Endothelial cell of hepatic sinusoid (primary cell): ENCODE measurements around the gene NYAP2.

ENCODE experiments used
- in situ Hi-C: cut with HindIII; loops from 2 replicates; pipeline ENCODE4 v1.10.0; 2017; ENCODE audit warnings: low sequenced_read_pairs

NYAP2 gene

GRCh38 chr2:225425284-225425683 lies 25.8 kb downstream of the NYAP2 start:
- in situ Hi-C loops: no loop called here

GRCh38 chr2:225428360-225428759 lies 28.9 kb downstream of the NYAP2 start:
- in situ Hi-C loops: no loop called here

GRCh38 chr2:225429717-225430116 lies 30.2 kb downstream of the NYAP2 start:
- in situ Hi-C loops: no loop called here

- in situ Hi-C loops: no loop called here
Measured at GRCh38 chr2:225431105-225431863, 31.8 kb downstream of the NYAP2 start.

- in situ Hi-C loops: no loop called here
Measured at GRCh38 chr2:225434014-225434413, 34.5 kb downstream of the NYAP2 start.

GRCh38 chr2:225437319-225437718 lies 37.8 kb downstream of the NYAP2 start:
- in situ Hi-C loops: no loop called here

- in situ Hi-C loops: no loop called here
Measured at GRCh38 chr2:225438248-225438647, 38.7 kb downstream of the NYAP2 start.

- in situ Hi-C loops: no loop called here
Measured at GRCh38 chr2:225452677-225453076, 53.2 kb downstream of the NYAP2 start.

- in situ Hi-C loops: no loop called here
Measured at GRCh38 chr2:225454412-225454811, 54.9 kb downstream of the NYAP2 start.

GRCh38 chr2:225456619-225457260 lies 57.2 kb downstream of the NYAP2 start:
- in situ Hi-C loops: no loop called here

- in situ Hi-C loops: no loop called here
Measured at GRCh38 chr2:225457482-225457881, 58.0 kb downstream of the NYAP2 start.

- in situ Hi-C loops: no loop called here
Measured at GRCh38 chr2:225458431-225459117, 59.1 kb downstream of the NYAP2 start.

GRCh38 chr2:225462417-225462816 lies 62.9 kb downstream of the NYAP2 start:
- in situ Hi-C loops: no loop called here

- in situ Hi-C loops: no loop called here
Measured at GRCh38 chr2:225462945-225463344, 63.4 kb downstream of the NYAP2 start.

GRCh38 chr2:225463449-225463848 lies 63.9 kb downstream of the NYAP2 start:
- in situ Hi-C loops: no loop called here

GRCh38 chr2:225464346-225465025 lies 65.0 kb downstream of the NYAP2 start:
- in situ Hi-C loops: no loop called here

GRCh38 chr2:225465827-225466226 lies 66.3 kb downstream of the NYAP2 start:
- in situ Hi-C loops: no loop called here

GRCh38 chr2:225466891-225467604 lies 67.5 kb downstream of the NYAP2 start:
- in situ Hi-C loops: no loop called here

GRCh38 chr2:225468131-225468530 lies 68.6 kb downstream of the NYAP2 start:
- in situ Hi-C loops: no loop called here

GRCh38 chr2:225471039-225471438 lies 71.5 kb downstream of the NYAP2 start:
- in situ Hi-C loops: no loop called here

GRCh38 chr2:225471482-225471881 lies 72.0 kb downstream of the NYAP2 start:
- in situ Hi-C loops: no loop called here
